Sigmoid colon (tissue), 7 donors: ENCODE results near the gene OR51B6. TPM values are rescaled to one million over a fixed set of nuclear protein-coding genes. Genes with fewer than 3 reads are reported as not detected.

Experiments used
- DNase-seq: peaks from one replicate; pipeline ENCODE4 v3.0.0-alpha.2; 2019
- H3K27ac ChIP-seq, 4 donors: fragments of 200-600 bp; sonication (generic); one replicate each; pipeline ENCODE4 v1.5.1; 2016 to 2019; ENCODE audit warnings: mild to moderate bottlenecking in 1 of 4
- H3K27me3 ChIP-seq, 3 donors: fragments of 200-600 bp; sonication (generic); one replicate each; pipeline ENCODE4 v1.5.1; 2019; ENCODE audit warnings: mild to moderate bottlenecking in 1 of 3
- H3K36me3 ChIP-seq, 4 donors: fragments of 200-600 bp; sonication (generic); one replicate each; pipeline ENCODE4 v1.5.1; 2016 to 2019
- H3K4me1 ChIP-seq, 4 donors: fragments of 200-600 bp; sonication (generic); one replicate each; pipeline ENCODE4 v1.5.1; 2017 to 2019
- H3K4me3 ChIP-seq, 4 donors: fragments of 200-600 bp; sonication (generic); one replicate each; pipeline ENCODE4 v1.5.1; 2017 to 2019; ENCODE audit warnings: mild to moderate bottlenecking in 2 of 4, moderate library complexity in 1 of 4
- H3K9me3 ChIP-seq, 4 donors: fragments of 200-600 bp in 3 of 4; sonication (generic) in 3 of 4; one replicate each; pipeline versions ENCODE4 v1.5.1 to v1.6.1; 2013 to 2019
- EP300 ChIP-seq, 4 donors: sonication (generic); formaldehyde crosslinking; IDR thresholded peaks; one replicate each; pipeline ENCODE4 v1.6.1; 2017; ENCODE audit warnings: antibody characterized with exemption in 4 of 4
- POLR2A ChIP-seq, 2 donors: fragments of 450-650 bp; IDR thresholded peaks; one replicate each; pipeline ENCODE4 v1.6.1; 2016; ENCODE audit warnings: antibody characterized with exemption in 2 of 2, mild to moderate bottlenecking in 2 of 2, moderate library complexity in 2 of 2
- POLR2AphosphoS5 ChIP-seq, 4 donors: sonication (generic); formaldehyde crosslinking; IDR thresholded peaks; one replicate each; pipeline ENCODE4 v1.6.1; 2017; ENCODE audit warnings: antibody characterized with exemption in 4 of 4
- WGBS, 2 donors: extraction: QIAGEN DNeasy Blood & Tissue Kit; methylation state at CpG; one replicate each; pipeline ENCODE4 v1.1.7; 2013; 5-methylcytosine and 5-hydroxymethylcytosine counted together
- intact Hi-C: fragments of 100-400 bp; cut with DNase I; formaldehyde crosslinking; loops from one replicate; pipeline ENCODE4 v1.15.1; 2023
- polyA plus RNA-seq, 3 donors: library from polyadenylated mRNA; stranded (reverse); fragments of 200-250 nt; gene quantifications; one replicate each; pipeline ENCODE4 v1.2.3, GENCODE V29; 2013
- small RNA-seq, 3 donors: library from RNA; depleted of rRNA; stranded (forward); fragments of <200 nt; gene quantifications; one replicate each; pipeline ENCODE3, GENCODE V24; 2016
- total RNA-seq, 4 donors: library from RNA; depleted of rRNA; stranded (reverse); fragments of >200 nt; gene quantifications; one replicate each; pipeline ENCODE4 v1.1.0, GENCODE V29; 2016
- TF ChIP-seq, protein P1 (sequence below), 4 experiments: fragments of 450-650 bp in 3 of 4; fragments of 200-600 bp in 1 of 4; IDR thresholded peaks; one replicate each; pipeline ENCODE4 v1.5.1; 2016 to 2019; ENCODE audit warnings: antibody characterized with exemption in 4 of 4, mild to moderate bottlenecking in 3 of 4, moderate library complexity in 2 of 4
- donor health status: healthy with polysubstance abuse.
- donor health status: Bipolar disorder and iron deficiency.
- donor health status: healthy.

OR51B6 gene
- total and polyA plus RNA-seq, 7 donors, result not detected

DNA sequence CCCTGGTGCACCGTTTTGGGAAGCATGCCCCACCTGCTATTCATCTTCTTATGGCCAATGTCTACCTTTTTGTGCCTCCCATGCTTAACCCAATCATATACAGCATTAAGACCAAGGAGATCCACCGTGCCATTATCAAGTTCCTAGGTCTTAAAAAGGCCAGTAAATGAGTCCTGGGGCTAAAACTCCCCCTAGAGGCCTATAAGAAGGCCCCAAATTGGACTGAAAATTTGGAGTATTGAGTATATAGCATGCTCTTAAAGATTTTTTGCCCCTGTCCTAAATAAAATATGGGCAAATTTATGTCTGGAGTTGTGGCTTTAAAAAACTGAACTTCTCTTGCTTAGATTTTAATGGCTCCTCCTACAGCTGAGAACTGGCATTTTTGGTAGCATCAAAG is 38.9 kb downstream of the OR51B6 start:
- Histone ChIP-seq H3K9me3 (no peaks in the 10 kb centered on the region), H3K27ac (no peak overlapping the region), H3K27me3 (no peaks in the 10 kb centered on the region), H3K4me3 (no peak overlapping the region), H3K4me1 (no peaks in the 10 kb centered on the region), H3K36me3 (no peaks in the 10 kb centered on the region)
- intact Hi-C loops, result no loop called here
- TF ChIP-seq, protein P1, sequence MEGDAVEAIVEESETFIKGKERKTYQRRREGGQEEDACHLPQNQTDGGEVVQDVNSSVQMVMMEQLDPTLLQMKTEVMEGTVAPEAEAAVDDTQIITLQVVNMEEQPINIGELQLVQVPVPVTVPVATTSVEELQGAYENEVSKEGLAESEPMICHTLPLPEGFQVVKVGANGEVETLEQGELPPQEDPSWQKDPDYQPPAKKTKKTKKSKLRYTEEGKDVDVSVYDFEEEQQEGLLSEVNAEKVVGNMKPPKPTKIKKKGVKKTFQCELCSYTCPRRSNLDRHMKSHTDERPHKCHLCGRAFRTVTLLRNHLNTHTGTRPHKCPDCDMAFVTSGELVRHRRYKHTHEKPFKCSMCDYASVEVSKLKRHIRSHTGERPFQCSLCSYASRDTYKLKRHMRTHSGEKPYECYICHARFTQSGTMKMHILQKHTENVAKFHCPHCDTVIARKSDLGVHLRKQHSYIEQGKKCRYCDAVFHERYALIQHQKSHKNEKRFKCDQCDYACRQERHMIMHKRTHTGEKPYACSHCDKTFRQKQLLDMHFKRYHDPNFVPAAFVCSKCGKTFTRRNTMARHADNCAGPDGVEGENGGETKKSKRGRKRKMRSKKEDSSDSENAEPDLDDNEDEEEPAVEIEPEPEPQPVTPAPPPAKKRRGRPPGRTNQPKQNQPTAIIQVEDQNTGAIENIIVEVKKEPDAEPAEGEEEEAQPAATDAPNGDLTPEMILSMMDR (IDR thresholded peaks at IDR 0.05), result no peak
- TF ChIP-seq POLR2A (IDR thresholded peaks at IDR 0.05) (no peak), EP300 (IDR thresholded peaks at IDR 0.05) (no peak), POLR2AphosphoS5 (IDR thresholded peaks at IDR 0.05) (no peak)
- WGBS, 2 donors, result 65 to 78% methylated on average over 2 of the region's 2 CpGs
- DNase-seq, result no peak

DNA sequence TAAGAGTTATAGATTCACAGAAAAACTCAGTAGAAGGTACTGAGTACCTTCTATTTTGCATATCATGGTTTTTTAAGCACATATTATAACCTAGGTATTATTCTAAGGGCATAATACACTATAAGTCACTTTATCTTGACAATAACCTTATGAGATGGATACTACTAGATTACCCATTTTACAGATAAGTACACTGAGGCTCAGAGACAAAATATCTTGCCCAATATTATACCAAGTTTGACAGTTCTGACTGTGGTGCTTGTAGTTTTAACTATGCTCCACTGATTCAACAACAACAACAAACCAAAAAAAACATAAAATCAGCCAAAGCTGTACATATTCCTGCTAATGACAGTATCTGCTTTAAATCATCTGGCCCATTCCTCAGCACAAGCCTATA is 42.8 kb downstream of the OR51B6 start:
- no peak for DNase-seq
- TF ChIP-seq EP300 (IDR thresholded peaks at IDR 0.05) (no peak), POLR2A (IDR thresholded peaks at IDR 0.05) (no peak), POLR2AphosphoS5 (IDR thresholded peaks at IDR 0.05) (no peak)
- TF ChIP-seq, protein P1 (IDR thresholded peaks at IDR 0.05), result no peak
- no peak overlapping the region for H3K4me3 ChIP-seq
- H3K27ac ChIP-seq, result no peak overlapping the region
- no peaks in the 10 kb centered on the region for H3K4me1 ChIP-seq
- H3K36me3 ChIP-seq, result no peaks in the 10 kb centered on the region
- no peaks in the 10 kb centered on the region for H3K9me3 ChIP-seq
- intact Hi-C loops, result no loop called here
- no peaks in the 10 kb centered on the region for H3K27me3 ChIP-seq

DNA sequence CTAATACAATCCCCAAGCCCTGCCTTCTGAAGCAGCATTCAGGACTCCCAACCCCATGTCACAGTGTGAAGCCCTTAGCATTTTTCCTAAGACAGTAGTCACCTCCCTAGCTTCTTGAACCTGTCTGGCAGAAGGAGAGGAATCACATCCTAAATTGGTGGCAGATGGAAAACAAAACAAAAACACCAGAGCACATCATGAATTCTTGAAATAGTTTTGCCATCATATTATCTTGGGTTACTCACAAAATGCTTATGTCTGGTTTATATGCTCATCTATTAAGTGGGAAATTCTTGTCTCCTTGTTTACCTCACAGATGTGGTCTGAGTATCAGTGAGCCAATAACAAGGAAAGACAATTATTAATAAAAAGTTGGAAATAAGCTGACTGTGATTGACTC is 47.6 kb downstream of the OR51B6 start:
- no peaks in the 10 kb centered on the region for H3K27me3 ChIP-seq
- no peak for DNase-seq
- H3K36me3 ChIP-seq, result no peaks in the 10 kb centered on the region
- H3K9me3 ChIP-seq, result no peaks in the 10 kb centered on the region
- TF ChIP-seq POLR2A (IDR thresholded peaks at IDR 0.05), result no peak
- H3K4me3 ChIP-seq, result no peak overlapping the region
- no peaks in the 10 kb centered on the region for H3K4me1 ChIP-seq
- H3K27ac ChIP-seq, result no peak overlapping the region
- intact Hi-C loops, result no loop called here

Small RNAs within 50 kb of the gene (small RNA-seq; reads per million reads assigned to genes)
- gene AC104389.3, result 0 reads per million in 3 donors

Other genes with a start within 250 kb of the OR51B6 start
- gene OR52A5, start 213.2 kb upstream of the OR51B6 start, total RNA-seq, result not detected
- not detected for gene OR52A5, start 213.2 kb upstream of the OR51B6 start, polyA plus RNA-seq
- not detected for gene OR52A1, start 196.8 kb upstream of the OR51B6 start, total RNA-seq
- gene OR52A1, start 196.8 kb upstream of the OR51B6 start, polyA plus RNA-seq, result not detected
- gene OR51V1, start 150.8 kb upstream of the OR51B6 start, total RNA-seq, result not detected
- not detected for gene OR51V1, start 150.8 kb upstream of the OR51B6 start, polyA plus RNA-seq
- gene HBB, start 124.4 kb upstream of the OR51B6 start, total RNA-seq, result 10 to 100 TPM in 1 of 4 donors, 1 to 10 TPM in 3; 2.5 to 57.3 (median 5.8) TPM
- gene HBB, start 124.4 kb upstream of the OR51B6 start, polyA plus RNA-seq, result 1 to 10 TPM in 2 of 3 donors, not detected in 1; 1.6 to 3.3 TPM
- not detected for gene HBD, start 117.0 kb upstream of the OR51B6 start, total RNA-seq
- gene HBD, start 117.0 kb upstream of the OR51B6 start, polyA plus RNA-seq, result not detected
- gene HBG1, start 101.7 kb upstream of the OR51B6 start, total RNA-seq, result not detected
- gene HBG1, start 101.7 kb upstream of the OR51B6 start, polyA plus RNA-seq, result not detected
- gene HBG2, start 96.7 kb upstream of the OR51B6 start, total RNA-seq, result not detected
- not detected for gene HBG2, start 96.7 kb upstream of the OR51B6 start, polyA plus RNA-seq
- gene HBE1, start 81.6 kb upstream of the OR51B6 start, total RNA-seq, result not detected
- gene HBE1, start 81.6 kb upstream of the OR51B6 start, polyA plus RNA-seq, result not detected
- not detected for gene OR51B4, start 49.6 kb upstream of the OR51B6 start, total RNA-seq
- gene OR51B4, start 49.6 kb upstream of the OR51B6 start, polyA plus RNA-seq, result not detected
- 1 to 10 TPM in 1 of 4 donors, under 1 TPM in 1, not detected in 2; 0.66 to 1.1 TPM for gene OR51B2, start 27.2 kb upstream of the OR51B6 start, total RNA-seq
- gene OR51B2, start 27.2 kb upstream of the OR51B6 start, polyA plus RNA-seq, result not detected
- 1 to 10 TPM in 1 of 4 donors, not detected in 3; 1.3 TPM for gene OR51B5, start 8.0 kb upstream of the OR51B6 start, total RNA-seq
- not detected for gene OR51B5, start 8.0 kb upstream of the OR51B6 start, polyA plus RNA-seq
- gene OR51M1, start 32.3 kb downstream of the OR51B6 start, total RNA-seq, result not detected
- under 1 TPM in 1 of 3 donors, not detected in 2; under 0.01 TPM for gene OR51M1, start 32.3 kb downstream of the OR51B6 start, polyA plus RNA-seq
- gene OR51Q1, start 70.6 kb downstream of the OR51B6 start, total RNA-seq, result not detected
- gene OR51Q1, start 70.6 kb downstream of the OR51B6 start, polyA plus RNA-seq, result not detected
- 1 to 10 TPM in 1 of 4 donors, not detected in 3; 2.2 TPM for gene OR51I1, start 90.0 kb downstream of the OR51B6 start, total RNA-seq
- not detected for gene OR51I1, start 90.0 kb downstream of the OR51B6 start, polyA plus RNA-seq
- not detected for gene OR51I2, start 97.8 kb downstream of the OR51B6 start, total RNA-seq
- gene OR51I2, start 97.8 kb downstream of the OR51B6 start, polyA plus RNA-seq, result not detected
- gene OR52D1, start 137.2 kb downstream of the OR51B6 start, total RNA-seq, result not detected
- not detected for gene OR52D1, start 137.2 kb downstream of the OR51B6 start, polyA plus RNA-seq
- gene UBQLN3, start 158.4 kb downstream of the OR51B6 start, total RNA-seq, result 1 to 10 TPM in 2 of 4 donors, under 1 TPM in 1, not detected in 1; 0.71 to 1.2 (median 1.1) TPM
- gene UBQLN3, start 158.4 kb downstream of the OR51B6 start, polyA plus RNA-seq, result not detected
- gene UBQLNL, start 165.2 kb downstream of the OR51B6 start, total RNA-seq, result 1 to 10 TPM in 1 of 4 donors, under 1 TPM in 3; 0.36 to 1.7 (median 0.60) TPM
- under 1 TPM in 1 of 3 donors, not detected in 2; 0.34 TPM for gene UBQLNL, start 165.2 kb downstream of the OR51B6 start, polyA plus RNA-seq
- gene OR52H1, start 197.0 kb downstream of the OR51B6 start, total RNA-seq, result 1 to 10 TPM in 3 of 4 donors, not detected in 1; 1.5 to 3.0 (median 1.6) TPM
- gene OR52H1, start 197.0 kb downstream of the OR51B6 start, polyA plus RNA-seq, result under 1 TPM in 1 of 3 donors, not detected in 2; 0.09 TPM
- not detected for gene OR52B6, start 229.4 kb downstream of the OR51B6 start, total RNA-seq
- under 1 TPM in 1 of 3 donors, not detected in 2; 0.07 TPM for gene OR52B6, start 229.4 kb downstream of the OR51B6 start, polyA plus RNA-seq
- gene TRIM6, start 245.1 kb downstream of the OR51B6 start, total RNA-seq, result 1 to 10 TPM; 3.5 to 5.5 (median 4.8) TPM
- gene TRIM6, start 245.1 kb downstream of the OR51B6 start, polyA plus RNA-seq, result 1 to 10 TPM in 2 of 3 donors, under 1 TPM in 1; 0.60 to 1.2 (median 1.0) TPM